Activated CD8-positive, alpha-beta T cell treated with anti-CD3 and anti-CD28 coated beads for 36 hours (primary cell): ENCODE results near the gene GORASP1. TPM values are rescaled to one million over a fixed set of nuclear protein-coding genes. Genes with fewer than 3 reads are reported as not detected.

Experiments used
- ATAC-seq: fragments of 200-7000 bp; cut with Tn5 transposase; one replicate; pipeline ENCODE4 v1.10.0; 2021; ENCODE audit warnings: mild to moderate bottlenecking, moderate library complexity
- CTCF ChIA-PET: fragments of 350-600 bp; sonication (Branson Sonifier 250); formaldehyde crosslinking; loops from one replicate; lab custom pipeline; 2021; ENCODE audit warnings: antibody characterized with exemption; lab: Charles Lee
- POLR2A ChIA-PET: fragments of 350-600 bp; sonication (Branson Sonifier 250); formaldehyde crosslinking; loops from one replicate; lab custom pipeline; 2021; ENCODE audit warnings: antibody characterized with exemption; lab: Charles Lee
- DNase-seq: peaks from one replicate; pipeline ENCODE4 v3.0.0-alpha.2; 2020
- H3K27ac Mint-ChIP-seq: one replicate; pipeline ENCODE4 v1.8.0; 2021; ENCODE audit warnings: mild to moderate bottlenecking, mixed read lengths
- H3K27me3 Mint-ChIP-seq: one replicate; pipeline ENCODE4 v1.8.0; 2021; ENCODE audit warnings: mixed read lengths
- H3K36me3 Mint-ChIP-seq: one replicate; pipeline ENCODE4 v1.8.0; 2021; ENCODE audit warnings: low read depth, mixed read lengths
- H3K4me1 Mint-ChIP-seq: one replicate; pipeline ENCODE4 v1.8.0; 2021; ENCODE audit warnings: low read depth, mixed read lengths
- H3K4me3 Mint-ChIP-seq: one replicate; pipeline ENCODE4 v1.8.0; 2021; ENCODE audit warnings: mild to moderate bottlenecking, moderate library complexity, mixed read lengths
- H3K9me3 Mint-ChIP-seq: one replicate; pipeline ENCODE4 v1.8.0; 2021; ENCODE audit warnings: mixed read lengths
- intact Hi-C: fragments of 100-400 bp; cut with micrococcal nuclease; formaldehyde crosslinking; loops from one replicate; pipeline ENCODE4 v1.10.0; 2022
- total RNA-seq, 2 experiments: library from RNA; stranded (reverse); gene quantifications; one replicate each; pipeline ENCODE4 v1.2.3, GENCODE V29; 2021
- TF ChIP-seq, protein P1 (sequence below): fragments of 200-600 bp; IDR thresholded peaks from one replicate; pipeline ENCODE4 v1.8.0; 2022; ENCODE audit warnings: antibody characterized with exemption, mild to moderate bottlenecking

GORASP1 gene
- total RNA-seq, 2 experiments from 2014 or later: 16.2 to 18.3 TPM

GRCh38 chr3:39144748-39145380 is 37.4 kb upstream of the GORASP1 start:
- ATAC-seq: no peak
- no peaks in the 10 kb centered on the region for H3K27me3 Mint-ChIP-seq
- H3K36me3 Mint-ChIP-seq: peaks cover 96% of the 10 kb centered on the region
- H3K4me3 Mint-ChIP-seq: no peak overlapping the region
- no peak for DNase-seq
- intact Hi-C loops: loop anchor here (5.0 kb wide), 2 partner anchors 37 to 38 kb away; partner anchors contain the start of genes GORASP1 and TTC21A
- TF ChIP-seq, protein P1, sequence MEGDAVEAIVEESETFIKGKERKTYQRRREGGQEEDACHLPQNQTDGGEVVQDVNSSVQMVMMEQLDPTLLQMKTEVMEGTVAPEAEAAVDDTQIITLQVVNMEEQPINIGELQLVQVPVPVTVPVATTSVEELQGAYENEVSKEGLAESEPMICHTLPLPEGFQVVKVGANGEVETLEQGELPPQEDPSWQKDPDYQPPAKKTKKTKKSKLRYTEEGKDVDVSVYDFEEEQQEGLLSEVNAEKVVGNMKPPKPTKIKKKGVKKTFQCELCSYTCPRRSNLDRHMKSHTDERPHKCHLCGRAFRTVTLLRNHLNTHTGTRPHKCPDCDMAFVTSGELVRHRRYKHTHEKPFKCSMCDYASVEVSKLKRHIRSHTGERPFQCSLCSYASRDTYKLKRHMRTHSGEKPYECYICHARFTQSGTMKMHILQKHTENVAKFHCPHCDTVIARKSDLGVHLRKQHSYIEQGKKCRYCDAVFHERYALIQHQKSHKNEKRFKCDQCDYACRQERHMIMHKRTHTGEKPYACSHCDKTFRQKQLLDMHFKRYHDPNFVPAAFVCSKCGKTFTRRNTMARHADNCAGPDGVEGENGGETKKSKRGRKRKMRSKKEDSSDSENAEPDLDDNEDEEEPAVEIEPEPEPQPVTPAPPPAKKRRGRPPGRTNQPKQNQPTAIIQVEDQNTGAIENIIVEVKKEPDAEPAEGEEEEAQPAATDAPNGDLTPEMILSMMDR: no peak
- H3K27ac Mint-ChIP-seq: peak overlapping the region; percentile 30
- CTCF ChIA-PET: interaction anchor here (1.5 kb wide), 1 partner anchor 146 kb away, joined by 6 read pairs; no protein-coding TSS in a partner anchor
- H3K4me1 Mint-ChIP-seq: peaks cover 70% of the 10 kb centered on the region
- POLR2A ChIA-PET: interaction anchor here (1.0 to 1.4 kb wide), 4 partner anchors 14 to 47 kb away, joined by 3 to 4 read pairs (median 4); partner anchors contain the start of gene XIRP1
- H3K9me3 Mint-ChIP-seq: no peaks in the 10 kb centered on the region

- Mint-ChIP-seq H3K4me1 (peaks cover 69% of the 10 kb centered on the region), H3K9me3 (no peaks in the 10 kb centered on the region), H3K27me3 (no peaks in the 10 kb centered on the region), H3K36me3 (peaks cover 90% of the 10 kb centered on the region), H3K27ac (peak overlapping the region; percentile 30), H3K4me3 (no peak overlapping the region)
- no peak for ATAC-seq
- DNase-seq: no peak
- ChIA-PET POLR2A (interaction anchor here (1.0 kb wide), 1 partner anchor 40 kb away, joined by 3 read pairs; no protein-coding TSS in a partner anchor), CTCF (interaction anchor here (0.9 to 1.5 kb wide), 2 partner anchors 18 to 39 kb away, joined by 3 read pairs; no protein-coding TSS in a partner anchor)
- TF ChIP-seq, protein P1: no peak
- intact Hi-C loops: no loop called here
These were observed 36.8 kb upstream of the GORASP1 start for GRCh38 chr3:39144095-39144747.

DNA sequence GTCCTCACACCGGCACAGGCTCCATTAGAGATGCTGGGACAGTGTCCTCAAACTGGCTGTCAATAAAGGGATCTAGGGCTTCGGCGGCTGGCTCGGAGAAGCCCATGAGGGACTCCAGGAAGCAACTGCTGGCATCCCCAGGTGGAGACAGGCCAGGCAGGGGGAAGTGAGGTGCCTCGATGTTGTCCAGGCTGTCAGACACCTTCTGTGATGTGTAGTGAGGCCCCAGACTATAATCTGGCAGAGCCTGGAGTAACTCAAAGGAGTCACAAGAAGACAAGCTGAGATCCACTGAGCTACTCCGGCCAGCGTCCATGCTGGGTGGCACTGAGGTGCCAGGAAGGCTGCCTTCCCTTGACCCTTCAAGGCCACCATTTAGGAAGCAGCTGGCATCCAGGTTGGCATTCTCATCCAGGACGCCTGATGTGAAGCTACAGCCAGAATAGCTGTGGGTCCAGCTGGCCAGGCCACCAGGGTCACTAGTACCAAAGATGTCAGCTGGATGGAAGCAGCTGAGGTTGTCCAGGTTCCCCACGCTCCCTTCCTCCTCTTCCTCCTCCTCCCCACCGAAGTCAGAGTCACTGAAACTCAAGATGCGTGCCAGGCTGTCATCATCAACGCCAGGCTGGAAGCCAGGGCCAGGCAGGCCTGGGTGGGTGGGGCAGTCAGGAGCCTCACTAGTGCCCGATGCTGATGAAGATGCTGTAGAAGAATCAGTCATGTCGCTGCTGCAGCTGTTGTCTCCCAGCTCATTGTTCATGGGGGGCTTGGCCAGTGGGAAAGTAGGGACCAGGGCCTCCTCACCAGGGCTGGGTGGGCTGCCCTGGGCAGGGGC is 35.8 kb upstream of the GORASP1 start:
- H3K4me1 Mint-ChIP-seq: peaks cover 66% of the 10 kb centered on the region
- ChIA-PET CTCF (interaction anchor here (0.8 to 1.8 kb wide), 5 partner anchors 17 to 148 kb away, joined by 3 to 6 read pairs (median 3); no protein-coding TSS in a partner anchor), POLR2A (interaction anchor here (0.9 to 1.5 kb wide), 4 partner anchors 36 to 71 kb away, joined by 3 to 4 read pairs (median 3); partner anchors contain the start of genes GORASP1 and TTC21A)
- no peaks in the 10 kb centered on the region for H3K27me3 Mint-ChIP-seq
- H3K4me3 Mint-ChIP-seq: no peak overlapping the region
- peaks cover 80% of the 10 kb centered on the region for H3K36me3 Mint-ChIP-seq
- DNase-seq (no peak), ATAC-seq (no peak)
- TF ChIP-seq, protein P1: no peak
- H3K9me3 Mint-ChIP-seq: no peaks in the 10 kb centered on the region
- H3K27ac Mint-ChIP-seq: peak overlapping the region; percentile 52
- intact Hi-C loops: no loop called here

- Mint-ChIP-seq H3K27me3 (no peaks in the 10 kb centered on the region), H3K36me3 (peaks cover 68% of the 10 kb centered on the region), H3K4me1 (peaks cover 54% of the 10 kb centered on the region), H3K27ac (peak overlapping the region; percentile 30), H3K9me3 (no peaks in the 10 kb centered on the region), H3K4me3 (no peak overlapping the region)
- ChIA-PET POLR2A (interaction anchor here (0.7 to 1.5 kb wide), 5 partner anchors 14 to 69 kb away, joined by 3 to 4 read pairs (median 3); no protein-coding TSS in a partner anchor), CTCF (interaction anchor here (1.8 kb wide), 1 partner anchor 47 kb away, joined by 4 read pairs; no protein-coding TSS in a partner anchor)
- TF ChIP-seq, protein P1: no peak
- ATAC-seq (no peak), DNase-seq (no peak)
- intact Hi-C loops: no loop called here
These were observed 34.6 kb upstream of the GORASP1 start for GRCh38 chr3:39142067-39142466.
